WTC11 (cell line): ENCODE data around the gene THBS3.

ENCODE experiments used
- CREB1 ChIP-seq: sonication (generic); formaldehyde crosslinking; IDR thresholded peaks from 2 replicates; pipeline ENCODE4 v1.8.0; 2023; ENCODE audit warnings: mild to moderate bottlenecking, missing genetic modification reagents
- CREM ChIP-seq: sonication (generic); formaldehyde crosslinking; IDR thresholded peaks from 2 replicates; pipeline ENCODE4 v1.8.1; 2022; ENCODE audit warnings: mild to moderate bottlenecking, missing genetic modification reagents, moderate library complexity
- CTCF ChIP-seq: fragments of 200-600 bp; IDR thresholded peaks from 2 replicates; pipeline ENCODE4 v1.8.0; 2022; ENCODE audit warnings: antibody characterized with exemption
- ESRRA ChIP-seq: sonication (generic); formaldehyde crosslinking; IDR thresholded peaks from 2 replicates; pipeline ENCODE4 v1.8.1; 2022; ENCODE audit warnings: mild to moderate bottlenecking, missing genetic modification reagents, borderline replicate concordance
- HMGXB4 ChIP-seq: sonication (generic); formaldehyde crosslinking; IDR thresholded peaks from 2 replicates; pipeline ENCODE4 v1.8.1; 2023; ENCODE audit warnings: mild to moderate bottlenecking, moderate library complexity, missing genetic modification reagents
- NFATC4 ChIP-seq: fragments of 250-450 bp; sonication (Bioruptor Pico); IDR thresholded peaks from 2 replicates; pipeline ENCODE4 v1.9.0; 2021; ENCODE audit warnings: mild to moderate bottlenecking
- PREB ChIP-seq: sonication (generic); formaldehyde crosslinking; IDR thresholded peaks from 2 replicates; pipeline ENCODE4 v1.8.1; 2022; ENCODE audit warnings: mild to moderate bottlenecking, missing genetic modification reagents, moderate library complexity, borderline replicate concordance
- SP1 ChIP-seq: sonication (generic); formaldehyde crosslinking; conservative IDR thresholded peaks from 2 replicates; pipeline ENCODE4 v1.8.1; 2022; ENCODE audit warnings: missing genetic modification reagents
- STAT6 ChIP-seq: sonication (generic); formaldehyde crosslinking; conservative IDR thresholded peaks from 2 replicates; pipeline ENCODE4 v1.8.1; 2023; ENCODE audit warnings: mild to moderate bottlenecking, low read depth, missing genetic modification reagents, moderate library complexity
- ZBTB43 ChIP-seq: sonication (generic); formaldehyde crosslinking; IDR thresholded peaks from 2 replicates; pipeline ENCODE4 v1.8.1; 2023; ENCODE audit warnings: mild to moderate bottlenecking, missing genetic modification reagents
- ZMAT4 ChIP-seq: fragments of 250-450 bp; sonication (Bioruptor Pico); IDR thresholded peaks from 2 replicates; pipeline ENCODE4 v1.9.0; 2021; ENCODE audit warnings: mild to moderate bottlenecking

GRCh38 chr1:155184835-155185782, 22.6 kb downstream of the THBS3 start:
- TF ChIP-seq CTCF (no peak), HMGXB4 (CRISPR knock-in tag) (no peak), ZMAT4 (CRISPR knock-in tag) (no peak), ZBTB43 (CRISPR knock-in tag) (no peak), CREM (CRISPR knock-in tag) (no peak), CREB1 (no peak), ESRRA (CRISPR knock-in tag) (no peak), PREB (CRISPR knock-in tag) (no peak), SP1 (CRISPR knock-in tag) (no peak), NFATC4 (no peak), STAT6 (CRISPR knock-in tag) (no peak)
